ENCODE measurements around the gene BRINP3.
"Not testable (repeated sequence)": the region's sequence is repeated elsewhere in the genome, so short reads cannot be mapped to it uniquely, and the experiment has no call there.

Gene BRINP3

DNA sequence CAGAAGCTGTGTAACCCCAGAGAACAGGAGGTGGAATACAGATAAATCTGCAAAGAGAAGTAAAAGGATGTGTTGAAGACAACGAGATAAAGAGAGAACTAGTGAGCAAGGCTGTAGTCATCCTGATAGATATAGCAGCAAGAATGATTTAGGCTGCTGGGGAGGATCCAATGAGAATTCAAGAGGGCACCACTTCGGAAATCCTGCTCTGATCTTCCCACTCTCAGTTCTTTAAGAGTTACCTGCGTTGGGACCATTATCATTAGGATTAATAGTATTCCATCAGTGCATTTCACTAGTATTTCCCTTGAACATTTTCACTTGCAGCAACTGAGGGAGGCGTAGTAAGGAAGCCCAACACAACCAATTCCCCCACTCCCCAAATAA, at the start of gene BRINP3:
Gene BRINP3 (minus strand): TSS at position 103 of the 387 bp plus-strand sequence.
- no peak for DNase-seq

DNA sequence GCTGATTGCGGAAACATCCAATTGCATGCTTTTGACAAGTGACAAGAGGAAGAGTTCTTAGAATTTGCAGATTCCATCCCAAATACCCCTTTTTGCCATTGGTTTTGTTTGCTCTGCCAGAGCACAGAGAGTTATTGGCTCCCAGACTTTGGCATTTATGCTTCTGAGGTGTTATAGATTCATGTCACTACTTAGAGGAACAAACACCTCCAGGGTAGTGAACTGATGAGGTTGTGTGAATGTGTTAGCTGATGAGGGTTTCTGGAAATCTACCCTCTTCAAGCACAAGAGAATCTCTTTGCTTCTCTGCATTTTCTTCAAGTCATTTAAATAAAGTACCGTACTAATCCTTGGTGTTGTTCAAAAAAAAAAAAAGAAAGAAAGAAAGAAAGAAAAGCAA, 33.9 kb upstream of the BRINP3 start:
- DNase-seq: no peak

DNA sequence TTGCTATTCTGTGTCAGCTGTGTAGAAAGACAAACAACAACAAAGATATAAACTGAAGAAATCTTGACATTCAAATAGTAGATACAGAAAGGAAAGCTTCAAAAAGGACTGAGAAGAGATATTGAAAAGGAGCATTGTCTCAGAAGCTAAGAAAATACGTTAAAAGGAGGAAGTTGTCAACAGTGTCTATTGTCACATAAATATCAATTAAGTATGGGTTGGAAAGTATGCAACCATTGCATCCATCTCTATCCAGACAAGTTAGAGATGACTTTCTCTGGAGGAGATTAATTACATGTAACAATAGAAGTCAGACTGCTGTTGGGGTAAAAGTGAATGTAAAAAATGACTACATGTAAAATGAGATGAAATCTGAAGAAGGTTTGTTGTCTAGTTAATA, 29.7 kb upstream of the BRINP3 start:
- DNase-seq: no peak

DNA sequence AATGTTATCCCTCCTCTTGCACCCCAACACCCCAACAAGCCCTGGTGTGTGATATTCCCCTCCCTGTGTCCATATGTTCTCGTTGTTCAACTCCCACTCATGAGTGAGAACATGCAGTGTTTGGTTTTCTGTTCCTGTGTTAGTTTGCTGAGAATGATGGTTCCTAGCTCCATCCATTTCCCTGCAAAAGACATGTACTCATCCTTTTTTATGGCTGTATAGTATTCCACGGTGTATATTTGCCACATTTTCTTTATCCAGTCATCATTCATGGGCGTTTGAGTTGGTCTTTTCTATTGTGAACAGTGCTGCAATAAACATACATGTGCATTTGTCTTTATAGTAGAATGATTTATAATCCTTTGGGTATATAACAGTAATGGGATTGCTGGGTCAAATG, 26.9 kb upstream of the BRINP3 start:
- not testable (repeated sequence) for DNase-seq

DNA sequence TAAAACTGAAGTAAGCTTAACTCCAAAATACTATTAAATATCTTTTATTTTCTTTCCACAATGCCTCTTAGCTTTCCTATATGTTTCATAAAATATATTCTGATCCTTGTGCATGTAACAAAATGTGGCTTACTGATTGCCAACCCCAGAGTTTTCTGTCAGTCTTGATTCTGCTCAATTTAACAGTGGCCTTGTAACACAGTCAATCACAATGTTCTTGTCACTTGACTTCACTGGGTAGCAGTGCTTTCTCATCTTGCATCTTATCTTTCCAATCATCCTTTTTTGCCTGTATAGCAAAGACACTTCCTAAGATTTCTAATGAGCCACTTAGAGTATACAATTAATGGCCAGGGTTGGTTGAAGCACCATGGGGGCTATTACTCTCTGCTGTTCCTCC, 19.9 kb upstream of the BRINP3 start:
- no peak for DNase-seq

GRCh38 chr1:190494451-190494850, 16.8 kb upstream of the BRINP3 start:
- DNase-seq: no peak

DNA sequence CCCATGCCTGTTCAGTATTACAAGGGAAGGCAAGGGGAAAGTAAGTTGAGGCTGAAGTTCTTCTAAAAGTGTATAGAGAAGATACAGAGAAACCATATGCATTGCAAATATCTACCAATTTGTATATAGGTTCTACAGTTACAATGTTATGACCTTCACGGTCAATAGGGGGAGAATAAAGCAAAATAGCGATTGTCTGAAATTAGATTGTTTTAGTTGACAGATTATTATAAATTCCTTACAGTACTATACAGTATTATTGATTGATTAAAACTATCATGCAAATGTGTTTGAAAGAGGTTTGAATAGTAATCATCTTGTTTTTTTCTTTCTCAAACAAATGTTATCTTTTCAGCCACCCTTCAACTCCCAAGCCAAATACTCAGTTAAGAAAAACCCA, 13.7 kb upstream of the BRINP3 start:
- no peak for DNase-seq

GRCh38 chr1:190484045-190484444, 6.4 kb upstream of the BRINP3 start:
- no peak for DNase-seq

DNA sequence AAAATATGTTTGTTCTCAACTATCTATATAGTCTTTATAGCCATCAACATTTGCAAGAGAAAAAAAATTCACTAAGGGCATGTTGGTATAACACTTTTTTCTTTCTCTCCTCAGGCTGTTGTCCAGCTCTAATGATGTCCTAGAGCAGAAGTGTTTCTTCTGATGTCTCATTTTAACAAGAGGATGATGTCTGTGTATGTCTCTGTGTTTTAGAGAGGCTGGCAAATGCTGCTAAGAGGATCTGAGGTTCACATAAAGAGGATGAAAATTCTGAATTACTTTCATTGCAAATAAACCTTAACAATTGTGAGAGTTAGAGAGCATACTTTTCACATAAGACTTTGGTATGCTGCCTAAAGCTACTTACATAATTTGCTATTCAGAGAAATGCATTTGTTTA, 2.6 kb upstream of the BRINP3 start:
- no peak for DNase-seq

- DNase-seq: no peak
Measured at GRCh38 chr1:190479516-190479915, 1.9 kb upstream of the BRINP3 start.

GRCh38 chr1:190479050-190479397, 1.4 kb upstream of the BRINP3 start:
- no peak for DNase-seq

- no peak for DNase-seq
Measured at GRCh38 chr1:190478149-190479049, 735 bp upstream of the BRINP3 start.

DNA sequence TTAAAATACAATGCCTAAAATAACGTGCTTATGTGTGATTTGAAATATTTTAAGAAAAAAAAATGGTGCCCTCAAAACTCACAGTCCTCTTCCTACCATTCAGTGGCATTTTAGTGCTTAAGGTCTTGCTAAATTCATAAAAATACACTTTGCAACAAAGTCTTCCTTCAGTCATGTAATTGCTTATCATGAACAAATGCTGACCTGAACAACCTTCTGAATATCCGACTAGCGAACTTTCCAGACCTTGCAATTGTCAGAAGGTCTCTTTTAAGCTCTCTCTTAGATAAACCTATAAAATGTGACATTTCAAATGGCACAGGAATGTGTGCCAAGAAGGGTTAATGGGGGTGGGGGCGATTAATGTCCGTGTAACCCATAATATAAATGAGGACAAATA, 858 bp downstream of the BRINP3 start:
- no peak for DNase-seq

- DNase-seq: no peak
Measured at GRCh38 chr1:190476321-190476720, 1.3 kb downstream of the BRINP3 start.

GRCh38 chr1:190475421-190476141, 2.1 kb downstream of the BRINP3 start:
- DNase-seq: no peak

GRCh38 chr1:190474650-190475211, 2.9 kb downstream of the BRINP3 start:
- no peak for DNase-seq

DNA sequence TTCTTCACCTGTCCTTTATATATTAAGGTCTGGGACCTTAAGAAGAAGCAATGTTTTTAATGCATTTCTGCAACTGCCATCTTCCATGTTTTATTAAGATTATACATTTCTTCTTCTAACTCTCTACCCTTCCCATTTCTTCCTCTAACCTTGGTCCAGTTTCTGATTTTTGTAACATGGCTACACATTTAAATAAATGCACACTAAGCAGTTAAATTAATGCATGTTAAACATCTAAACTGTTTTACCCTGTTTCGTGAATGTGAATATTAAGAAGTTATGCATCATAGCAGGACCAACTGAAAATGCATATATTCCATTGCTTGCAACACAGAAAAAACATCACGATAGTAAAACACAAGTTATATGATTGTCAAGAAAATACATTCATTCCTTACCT, 3.7 kb downstream of the BRINP3 start:
- DNase-seq: no peak

GRCh38 chr1:190472494-190472893, 5.2 kb downstream of the BRINP3 start:
- DNase-seq: no peak

GRCh38 chr1:190472042-190472441, 5.6 kb downstream of the BRINP3 start:
- no peak for DNase-seq

DNA sequence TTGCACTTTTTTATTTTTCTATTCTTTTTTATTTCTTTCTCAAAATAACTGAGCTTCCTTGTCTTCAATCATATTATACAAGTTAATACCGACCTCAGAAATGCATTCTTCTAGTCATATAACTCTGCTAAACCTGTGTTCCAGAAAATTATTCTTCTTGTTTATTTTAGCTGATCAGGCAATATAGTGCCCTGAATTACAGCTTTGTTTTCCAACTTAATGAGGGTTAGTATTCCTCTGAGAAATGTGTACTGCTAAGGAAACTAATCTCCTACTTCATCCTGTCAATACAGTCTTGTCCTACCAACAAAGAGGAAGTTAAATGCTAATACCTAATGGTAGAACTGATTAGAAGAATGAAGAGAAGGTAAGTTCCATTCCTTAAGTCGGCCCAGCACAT, 13.0 kb downstream of the BRINP3 start:
- DNase-seq: no peak

DNA sequence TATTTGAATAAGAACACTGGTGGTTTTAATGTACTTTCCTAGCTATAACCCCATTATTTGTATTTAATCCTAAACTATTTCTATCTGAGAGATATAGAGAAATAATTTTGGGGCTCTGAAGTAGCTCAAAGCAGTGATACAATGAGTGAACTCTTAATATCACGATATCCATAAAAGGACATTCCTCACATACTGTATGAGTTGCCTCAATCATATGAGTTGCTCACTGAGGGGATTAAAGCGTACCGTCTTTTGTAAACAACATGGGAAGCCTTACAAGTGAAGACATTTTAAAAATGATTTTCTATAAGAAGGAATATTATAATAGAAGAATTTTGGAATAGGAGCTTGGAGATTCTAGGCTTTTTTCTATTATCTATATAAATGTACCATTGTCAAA, 21.5 kb downstream of the BRINP3 start:
- no peak for DNase-seq

- DNase-seq: no peak
Measured at GRCh38 chr1:190455631-190456030, 22.0 kb downstream of the BRINP3 start.

DNA sequence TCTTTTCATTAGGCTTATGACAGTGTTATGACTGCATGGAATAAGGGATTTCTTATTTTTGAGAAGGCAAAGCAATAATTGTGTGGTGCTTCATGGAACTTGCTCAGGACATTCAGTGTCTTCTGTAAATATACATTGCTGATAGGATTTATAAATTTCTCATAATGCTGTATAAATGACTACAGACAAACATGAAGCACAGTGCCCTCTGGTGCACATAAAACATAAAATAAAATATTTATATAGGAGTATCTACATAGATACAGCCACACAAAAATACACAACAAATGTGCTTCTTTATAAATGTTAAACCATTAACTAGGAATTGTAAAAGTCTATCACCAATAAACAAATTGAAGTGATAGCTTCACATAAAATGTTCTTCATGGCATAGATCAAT, 24.1 kb downstream of the BRINP3 start:
- no peak for DNase-seq

DNA sequence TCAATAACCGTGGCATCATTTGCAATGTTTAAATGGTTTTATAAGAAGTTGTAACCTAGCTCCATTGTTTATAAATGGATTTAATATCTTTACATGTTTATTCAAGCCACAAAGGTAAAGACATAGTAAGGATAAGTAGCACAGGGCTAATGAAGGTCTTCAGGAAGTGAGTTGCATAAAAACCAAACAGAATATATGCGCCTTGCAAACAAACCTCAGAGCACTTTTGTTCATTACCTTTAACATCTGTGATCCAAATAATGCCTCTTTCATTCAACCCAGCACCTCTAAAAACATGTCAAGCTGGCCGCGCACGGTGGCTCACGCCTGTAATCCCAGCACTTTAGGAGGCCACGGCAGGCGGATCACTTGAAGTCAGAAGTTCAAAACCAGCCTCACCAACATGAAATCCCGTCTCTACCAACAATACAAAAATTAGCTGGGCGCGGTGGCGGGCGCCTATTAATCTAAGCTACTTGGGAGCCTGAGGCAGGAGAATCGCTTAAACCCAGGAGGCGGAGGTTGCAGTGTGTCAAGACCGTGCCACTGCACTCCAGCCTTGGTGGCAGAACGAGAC, 25.3 kb downstream of the BRINP3 start:
- no peak for DNase-seq
